HepG2 (cell line): ENCODE results near the gene ZBTB34. TPM values are rescaled to one million over a fixed set of nuclear protein-coding genes. Genes with fewer than 3 reads are reported as not detected.
A peak's percentile ranks its signal among the peaks of the same experiment; 100 is the strongest.

Source experiments
- AKNA ChIP-seq: sonication (generic); formaldehyde crosslinking; IDR thresholded peaks from 2 replicates; pipeline ENCODE4 v1.4.0; 2020; ENCODE audit warnings: missing genetic modification reagents, borderline replicate concordance
- CENPT ChIP-seq: sonication (generic); formaldehyde crosslinking; IDR thresholded peaks from 2 replicates; pipeline ENCODE4 v1.8.0; 2022; ENCODE audit warnings: low read depth, mild to moderate bottlenecking, moderate library complexity, missing genetic modification reagents
- GATAD1 ChIP-seq: IDR thresholded peaks from 2 replicates; pipeline ENCODE4 v1.6.1; 2016; ENCODE audit warnings: missing genetic modification reagents, missing compliant biosample characterization
- HNF1A ChIP-seq, 2 experiments: sonication (generic) in 1 of 2; formaldehyde crosslinking in 1 of 2; IDR thresholded peaks; 2 replicates each; pipeline versions ENCODE4 v1.4.0 to v1.6.1; 2016 to 2020; ENCODE audit warnings: borderline replicate concordance in 1 of 2, low read depth in 1 of 2, mild to moderate bottlenecking in 1 of 2, missing genetic modification reagents in 1 of 2
- KDM3A ChIP-seq: IDR thresholded peaks from 2 replicates; pipeline ENCODE4 v1.6.1; 2018; ENCODE audit warnings: low read depth, missing compliant biosample characterization
- POLR2A ChIP-seq, 2 experiments: IDR thresholded peaks; 2 replicates each; pipeline ENCODE4 v1.6.1; 2011; ENCODE audit warnings: low read depth in 2 of 2, low read length in 2 of 2, mild to moderate bottlenecking in 1 of 2, moderate library complexity in 1 of 2; ENCODE audit not compliant: insufficient read depth in 1 of 2
- PRDM4 ChIP-seq: sonication (generic); formaldehyde crosslinking; IDR thresholded peaks from 2 replicates; pipeline ENCODE4 v1.9.0; 2021; ENCODE audit warnings: missing genetic modification reagents, borderline replicate concordance
- SMYD3 ChIP-seq: sonication (generic); formaldehyde crosslinking; IDR thresholded peaks from 2 replicates; pipeline ENCODE4 v1.8.1; 2023; ENCODE audit warnings: mild to moderate bottlenecking, missing genetic modification reagents
- UBTF ChIP-seq: sonication (generic); formaldehyde crosslinking; IDR thresholded peaks from 2 replicates; pipeline ENCODE4 v1.4.0; 2020; ENCODE audit warnings: mild to moderate bottlenecking, missing genetic modification reagents
- ZMAT3 ChIP-seq: sonication (generic); formaldehyde crosslinking; conservative IDR thresholded peaks from 2 replicates; pipeline ENCODE4 v1.7.0; 2021; ENCODE audit warnings: missing genetic modification reagents
- ZNF205 ChIP-seq: IDR thresholded peaks from 2 replicates; pipeline ENCODE4 v1.6.1; 2018; ENCODE audit warnings: missing biosample characterization, missing genetic modification reagents
- ZNF263 ChIP-seq: sonication (generic); formaldehyde crosslinking; IDR thresholded peaks from 2 replicates; pipeline ENCODE4 v1.4.0; 2020; ENCODE audit warnings: missing genetic modification reagents
- ZSCAN22 ChIP-seq: sonication (generic); formaldehyde crosslinking; IDR thresholded peaks from 2 replicates; pipeline ENCODE4 v1.4.0; 2020; ENCODE audit warnings: mild to moderate bottlenecking, missing genetic modification reagents
- polyA plus RNA-seq, 8 experiments: library from polyadenylated mRNA; depleted of rRNA in 3 of 8; stranded (reverse) in 7 of 8; unstranded in 1 of 8; fragments of >200 nt; fragmentation: Illumina TruSeq in 4 of 8; extraction: Trizol in 4 of 8; gene quantifications; 2 replicates each; pipeline versions ENCODE4 v1.2.1 to v1.2.3, GENCODE V29; 2011 to 2016; ENCODE audit warnings: low read depth in 4 of 8, missing spikeins in 1 of 8, mixed read lengths in 1 of 8; ENCODE audit not compliant: insufficient read depth in 1 of 8
- total RNA-seq, 5 experiments: library from RNA; depleted of rRNA; stranded (reverse); fragments of >200 nt; fragmentation: Illumina TruSeq; extraction: Trizol; gene quantifications; 2 replicates each; pipeline ENCODE4 v1.2.3, GENCODE V29; 2016; ENCODE audit warnings: low read depth in 1 of 5

ZBTB34 gene
- total and polyA plus RNA-seq, 2 of the 13 experiments (the other 11 are each of a cell fraction or from before 2014, with no cell fraction given), result 5.9 to 8.7 TPM

DNA sequence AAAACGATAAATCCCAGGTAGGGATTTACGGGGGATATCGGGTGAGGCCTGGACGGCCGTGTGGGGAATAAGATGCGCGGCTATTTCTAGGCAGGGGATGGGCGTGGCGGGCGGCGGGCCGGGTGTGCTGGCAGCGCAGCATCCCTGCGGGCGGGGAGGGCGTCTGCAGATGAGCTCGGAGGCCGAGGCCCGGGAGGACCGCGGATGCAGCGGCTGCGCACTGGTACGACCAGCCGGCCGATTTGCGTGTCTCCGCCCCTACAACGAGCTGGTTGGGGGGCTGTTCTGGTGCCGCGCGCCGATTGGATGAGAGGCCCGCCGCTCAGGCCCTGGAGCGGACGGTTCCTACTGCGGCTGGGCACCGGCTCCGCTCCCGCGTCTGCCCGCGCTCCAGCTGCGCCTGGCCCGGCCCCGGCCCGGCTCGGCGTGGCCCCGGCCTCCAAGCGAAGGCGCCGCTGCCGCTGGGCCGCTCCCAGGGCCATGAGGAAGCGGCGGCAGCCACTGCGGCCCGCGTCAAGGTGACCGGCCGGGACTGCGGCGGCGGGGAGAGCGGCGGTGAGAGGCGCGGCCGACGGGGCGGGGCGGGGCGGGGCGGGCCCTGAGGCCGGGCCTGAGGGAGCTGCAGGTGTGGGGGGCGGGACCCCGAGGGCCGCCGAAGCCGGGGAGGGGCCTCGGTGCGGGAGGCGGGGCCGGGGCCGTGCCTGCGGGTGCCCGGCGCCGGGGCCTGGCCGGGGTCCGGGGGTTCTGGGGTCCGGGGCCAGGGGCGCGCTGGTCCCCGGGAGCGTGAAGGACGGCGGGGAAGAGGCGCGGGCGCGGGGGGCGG lies 54.2 kb downstream of the ZBTB34 start, which contains the start of gene RALGPS1 (continued):
- TF ChIP-seq UBTF (CRISPR knock-in tag) (peak; percentile 77), POLR2A (IDR thresholded peaks at IDR 0.05; ENCODE audit: insufficient read depth in 1 of 2, low read depth in 2 of 2, low read length in 2 of 2) (no peak; a peak in 1 of 4 replicates), KDM3A (CRISPR knock-in tag) (no peak), ZNF205 (CRISPR knock-in tag) (no peak), ZSCAN22 (CRISPR knock-in tag) (no peak), ZNF263 (CRISPR knock-in tag) (peak; percentile 97), SMYD3 (CRISPR knock-in tag) (no peak), HNF1A (IDR thresholded peaks at IDR 0.05; ENCODE audit: low read depth) (no peak), HNF1A (CRISPR knock-in tag; IDR thresholded peaks at IDR 0.05; ENCODE audit: borderline replicate concordance) (no peak), ZMAT3 (CRISPR knock-in tag) (no peak), AKNA (CRISPR knock-in tag) (no peak), CENPT (CRISPR knock-in tag) (no peak), PRDM4 (CRISPR knock-in tag) (no peak), GATAD1 (no peak)
